GM23248 (cell line): ENCODE results near the gene ADGRL3. TPM values are rescaled to one million over a fixed set of nuclear protein-coding genes. Genes with fewer than 3 reads are reported as not detected.

Experiments used
- DNase-seq: peaks from one replicate; pipeline ENCODE4 v3.0.0-alpha.2; 2015
- H2AFZ ChIP-seq: fragments of 200-600 bp; sonication (generic); 2 replicates; pipeline ENCODE4 v1.6.1; 2016; ENCODE audit warnings: antibody characterized with exemption
- H3F3A ChIP-seq: fragments of 200-600 bp; sonication (generic); 2 replicates; pipeline ENCODE4 v1.6.1; 2016; ENCODE audit warnings: mild to moderate bottlenecking, antibody characterized with exemption, mixed run types; ENCODE audit not compliant: insufficient read depth
- H3K27ac ChIP-seq: fragments of 200-600 bp; sonication (generic); 2 replicates; pipeline ENCODE4 v1.5.1; 2016; ENCODE audit warnings: mild to moderate bottlenecking
- H3K27me3 ChIP-seq: fragments of 200-600 bp; sonication (generic); replicated peaks from 2 replicates; pipeline ENCODE4 v1.6.1; 2016; ENCODE audit warnings: mild to moderate bottlenecking; ENCODE audit not compliant: insufficient read depth
- H3K36me3 ChIP-seq: fragments of 200-600 bp; sonication (generic); 2 replicates; pipeline ENCODE4 v1.6.1; 2016; ENCODE audit warnings: low read depth, mild to moderate bottlenecking
- H3K4me1 ChIP-seq: fragments of 200-600 bp; sonication (generic); 2 replicates; pipeline ENCODE4 v1.6.1; 2016; ENCODE audit warnings: mild to moderate bottlenecking; ENCODE audit not compliant: insufficient read depth
- H3K4me2 ChIP-seq: fragments of 200-600 bp; sonication (generic); one replicate; pipeline ENCODE4 v1.6.1; 2016; ENCODE audit warnings: mild to moderate bottlenecking; ENCODE audit not compliant: unreplicated experiment
- H3K4me3 ChIP-seq: fragments of 200-600 bp; sonication (generic); 2 replicates; pipeline ENCODE4 v1.5.1; 2016; ENCODE audit warnings: mild to moderate bottlenecking
- H3K79me2 ChIP-seq: fragments of 200-600 bp; sonication (generic); 2 replicates; pipeline ENCODE4 v1.6.1; 2016; ENCODE audit warnings: mild to moderate bottlenecking; ENCODE audit not compliant: insufficient read depth
- H3K9ac ChIP-seq: fragments of 200-600 bp; sonication (generic); 2 replicates; pipeline ENCODE4 v1.6.1; 2016; ENCODE audit warnings: mild to moderate bottlenecking
- H3K9me2 ChIP-seq: fragments of 200-600 bp; sonication (generic); 2 replicates; pipeline ENCODE4 v1.6.1; 2016; ENCODE audit warnings: mixed run types, mild to moderate bottlenecking, moderate library complexity; ENCODE audit not compliant: insufficient read depth
- H3K9me3 ChIP-seq: fragments of 200-600 bp; sonication (generic); one replicate; pipeline ENCODE4 v1.6.1; 2017; ENCODE audit warnings: low read depth
- H4K20me1 ChIP-seq: fragments of 200-600 bp; sonication (generic); 2 replicates; pipeline ENCODE4 v1.6.0; 2016; ENCODE audit not compliant: insufficient read depth
- EZH2 ChIP-seq: fragments of 200-600 bp; sonication (generic); IDR thresholded peaks from 2 replicates; pipeline ENCODE4 v1.6.1; 2018; ENCODE audit warnings: antibody characterized with exemption, mild to moderate bottlenecking; ENCODE audit not compliant: insufficient read depth, poor library complexity, severe bottlenecking
- EZH2phosphoT487 ChIP-seq: fragments of 200-600 bp; sonication (generic); IDR thresholded peaks from 2 replicates; pipeline ENCODE4 v1.6.1; 2018; ENCODE audit warnings: antibody characterized with exemption, moderate library complexity, mild to moderate bottlenecking, low read depth; ENCODE audit not compliant: insufficient read depth
- WGBS, 2 experiments: methylation state at CpG; one replicate each; pipeline ENCODE4 v1.1.6; 2015 to 2017; ENCODE audit warnings: low lambda C conversion rate in 2 of 2, low coverage in 1 of 2; ENCODE audit errors: missing lambda C conversion rate in 2 of 2; 5-methylcytosine and 5-hydroxymethylcytosine counted together
- in situ Hi-C: fragments of 300-500 bp; cut with MboI; formaldehyde crosslinking; loops from 2 replicates; pipeline ENCODE4 v1.15.0; 2020
- polyA plus RNA-seq: library from polyadenylated mRNA; unstranded; fragments of >200 nt; fragmentation: Nextera tagmentation; extraction: Ambion mirVana; gene quantifications from 2 replicates; pipeline ENCODE4 v1.2.1, GENCODE V29; 2016
- total RNA-seq: library from RNA; depleted of rRNA; stranded (reverse); fragments of >200 nt; shearing (Covaris generic); gene quantifications from 2 replicates; pipeline ENCODE4 v1.2.3, GENCODE V29; 2014

ADGRL3 gene
- total and polyA plus RNA-seq, 2 experiments from 2014 or later: not detected

GRCh38 chr4:61933527-61933926, 733.4 kb downstream of the ADGRL3 start:
- H3K79me2 ChIP-seq: no peaks in the 10 kb centered on the region
- no peak overlapping the region for H2AFZ ChIP-seq
- no peaks in the 10 kb centered on the region for H3K27me3 ChIP-seq
- H3K4me3 ChIP-seq: no peak overlapping the region
- no peaks in the 10 kb centered on the region for H3K4me1 ChIP-seq
- in situ Hi-C loops: no loop called here
- H3K9me3 ChIP-seq: no peaks in the 10 kb centered on the region
- H3F3A ChIP-seq: no peaks in the 10 kb centered on the region
- H3K9me2 ChIP-seq: no peaks in the 10 kb centered on the region
- H4K20me1 ChIP-seq: no peaks in the 10 kb centered on the region
- no peak overlapping the region for H3K9ac ChIP-seq
- TF ChIP-seq EZH2phosphoT487 (no peak), EZH2 (no peak)
- no peak overlapping the region for H3K4me2 ChIP-seq
- WGBS, 2 experiments: 0% methylated on average over 1 of the region's 1 CpG
- no peak overlapping the region for H3K27ac ChIP-seq
- DNase-seq: no peak
- H3K36me3 ChIP-seq: no peaks in the 10 kb centered on the region

DNA sequence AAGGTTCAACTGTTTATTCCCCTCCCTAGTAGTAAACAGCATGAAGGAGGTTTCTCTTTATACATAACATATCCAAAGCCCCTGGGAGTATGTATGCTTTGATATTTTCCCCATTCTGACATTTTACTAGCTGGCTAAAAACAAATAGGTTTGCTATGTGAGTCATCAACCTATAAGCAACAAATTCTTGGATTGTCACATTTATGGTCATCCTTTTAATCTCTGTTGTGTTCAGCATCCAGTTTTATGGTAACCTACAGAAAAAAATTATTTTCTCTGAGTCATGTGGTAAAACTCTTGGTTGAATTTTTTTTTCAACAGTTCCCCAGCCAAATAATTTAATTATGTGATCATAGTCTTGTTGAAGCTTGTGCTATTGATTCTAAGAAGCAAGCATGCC, 734.1 kb downstream of the ADGRL3 start:
- H2AFZ ChIP-seq: no peak overlapping the region

GRCh38 chr4:61938250-61938846, 738.2 kb downstream of the ADGRL3 start:
- Histone ChIP-seq H3K4me1 (no peaks in the 10 kb centered on the region), H3K9me3 (no peaks in the 10 kb centered on the region), H3F3A (no peaks in the 10 kb centered on the region), H3K36me3 (no peaks in the 10 kb centered on the region), H3K4me3 (no peak overlapping the region), H3K4me2 (no peak overlapping the region), H4K20me1 (no peaks in the 10 kb centered on the region), H2AFZ (no peak overlapping the region), H3K9ac (no peak overlapping the region), H3K79me2 (no peaks in the 10 kb centered on the region), H3K27ac (no peak overlapping the region), H3K27me3 (no peaks in the 10 kb centered on the region), H3K9me2 (no peaks in the 10 kb centered on the region)
- in situ Hi-C loops: no loop called here
- 54 to 58% methylated on average over 5 of the region's 5 CpGs for WGBS, 2 experiments
- DNase-seq: no peak
- TF ChIP-seq EZH2phosphoT487: no peak
- TF ChIP-seq EZH2: no peak

More for the DNA sequence above, 734.1 kb downstream of the ADGRL3 start:
- Histone ChIP-seq H3K9me3 (no peaks in the 10 kb centered on the region), H3K27me3 (no peaks in the 10 kb centered on the region), H3K36me3 (no peaks in the 10 kb centered on the region), H3K9me2 (no peaks in the 10 kb centered on the region), H3K4me1 (no peaks in the 10 kb centered on the region), H4K20me1 (no peaks in the 10 kb centered on the region), H3K4me2 (no peak overlapping the region), H3K9ac (no peak overlapping the region), H3K4me3 (no peak overlapping the region), H3K79me2 (no peaks in the 10 kb centered on the region), H3K27ac (no peak overlapping the region), H3F3A (no peaks in the 10 kb centered on the region)
- no peak for DNase-seq
- TF ChIP-seq EZH2: no peak
- in situ Hi-C loops: no loop called here

GRCh38 chr4:61950625-61951024, 750.5 kb downstream of the ADGRL3 start:
- in situ Hi-C loops: no loop called here
- H3K4me2 ChIP-seq: no peak overlapping the region
- H3K9ac ChIP-seq: no peak overlapping the region
- 10 to 22% methylated on average over 2 of the region's 2 CpGs for WGBS, 2 experiments
- TF ChIP-seq EZH2phosphoT487 (no peak), EZH2 (no peak)
- H2AFZ ChIP-seq: no peak overlapping the region
- no peaks in the 10 kb centered on the region for H3F3A ChIP-seq
- H3K79me2 ChIP-seq: no peaks in the 10 kb centered on the region
- no peak overlapping the region for H3K4me3 ChIP-seq
- H3K9me3 ChIP-seq: no peaks in the 10 kb centered on the region
- no peaks in the 10 kb centered on the region for H3K36me3 ChIP-seq
- no peaks in the 10 kb centered on the region for H4K20me1 ChIP-seq
- no peak overlapping the region for H3K27ac ChIP-seq
- no peaks in the 10 kb centered on the region for H3K27me3 ChIP-seq
- no peak for DNase-seq
- no peaks in the 10 kb centered on the region for H3K9me2 ChIP-seq
- H3K4me1 ChIP-seq: no peaks in the 10 kb centered on the region

DNA sequence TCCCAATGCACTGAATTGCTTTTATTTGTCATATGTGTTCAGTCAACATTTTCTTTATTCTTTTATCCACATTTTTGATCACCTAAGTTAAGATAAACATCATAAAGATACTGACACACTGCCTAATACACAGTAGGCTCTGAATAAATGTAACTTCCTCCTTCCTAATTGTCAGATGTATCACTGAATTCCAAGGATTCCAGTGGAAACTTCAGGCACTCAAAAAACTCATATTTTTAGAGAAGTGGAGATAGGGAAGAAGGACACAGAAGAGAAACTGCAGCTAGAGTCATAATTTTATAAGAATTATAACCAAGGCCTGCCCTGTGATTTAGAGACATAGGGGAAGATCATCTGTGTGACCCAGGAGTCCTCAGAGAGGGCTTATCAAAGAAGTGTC, 753.3 kb downstream of the ADGRL3 start:
- TF ChIP-seq EZH2phosphoT487 (no peak), EZH2 (no peak)
- in situ Hi-C loops: no loop called here
- DNase-seq: no peak

More for the DNA sequence above, 753.3 kb downstream of the ADGRL3 start:
- no peaks in the 10 kb centered on the region for H3K9me2 ChIP-seq
- no peaks in the 10 kb centered on the region for H4K20me1 ChIP-seq
- H3K4me1 ChIP-seq: no peaks in the 10 kb centered on the region
- H2AFZ ChIP-seq: no peak overlapping the region
- no peak overlapping the region for H3K27ac ChIP-seq
- H3K27me3 ChIP-seq: no peaks in the 10 kb centered on the region
- no peaks in the 10 kb centered on the region for H3K9me3 ChIP-seq
- no peak overlapping the region for H3K9ac ChIP-seq
- no peak overlapping the region for H3K4me2 ChIP-seq
- H3K79me2 ChIP-seq: no peaks in the 10 kb centered on the region
- no peaks in the 10 kb centered on the region for H3F3A ChIP-seq
- no peak overlapping the region for H3K4me3 ChIP-seq
- no peaks in the 10 kb centered on the region for H3K36me3 ChIP-seq
